Measurements from ENCODE around the gene PLCD1. TPM values are rescaled to one million over a fixed set of nuclear protein-coding genes. Genes with fewer than 3 reads are reported as not detected.

Gene PLCD1
- total RNA-seq, 1 donor from 2014 or later: 38.6 TPM

DNA sequence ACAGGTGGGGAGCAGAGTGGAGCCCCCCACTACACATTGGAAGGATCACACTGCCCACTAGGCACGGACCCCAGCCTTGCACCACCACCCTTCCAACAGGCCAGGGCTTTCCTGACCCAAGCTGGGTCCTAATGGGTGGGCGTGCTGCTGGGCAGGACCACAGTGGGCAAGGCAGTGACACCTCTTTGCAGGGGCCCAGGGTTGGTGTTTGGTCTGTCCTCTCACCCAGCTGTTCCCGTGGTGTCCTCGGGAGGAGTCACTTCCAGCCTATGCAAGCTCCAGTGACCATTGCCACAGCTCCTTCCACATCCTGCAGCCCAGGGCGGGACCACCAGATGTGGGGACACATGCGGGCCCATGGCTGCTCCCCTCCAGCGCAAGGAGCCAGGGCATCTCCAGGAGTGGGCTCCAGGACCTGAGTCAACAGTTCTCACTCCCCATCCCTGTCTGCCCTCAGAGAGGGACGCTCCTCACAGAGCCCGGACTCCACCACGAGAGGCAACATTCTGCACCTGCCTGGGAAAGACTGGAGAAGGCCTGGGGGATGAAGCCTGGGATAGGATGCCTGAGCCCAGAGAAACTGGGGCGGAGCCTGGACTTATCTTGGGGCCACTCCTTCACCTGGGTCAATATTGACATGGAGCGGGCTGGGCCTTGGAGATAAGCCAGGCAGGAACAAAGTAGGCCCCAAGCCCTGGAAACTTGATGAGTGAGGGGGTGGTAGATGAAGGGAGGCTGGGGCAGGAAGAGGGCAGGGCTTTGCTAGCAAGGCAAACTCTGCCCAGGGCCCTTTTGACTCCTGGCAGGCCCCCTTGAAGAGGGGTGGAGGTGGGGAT lies 42.7 kb downstream of the PLCD1 start:
- Histone ChIP-seq H3F3A (ENCODE audit: low read depth) (no peaks in the 10 kb centered on the region), H3K4me3 (no peak overlapping the region), H3K36me3 (no peaks in the 10 kb centered on the region), H2AFZ (replicated peaks) (no peak overlapping the region), H4K20me1 (ENCODE audit: low read depth) (no peaks in the 10 kb centered on the region), H3K9ac (no peak overlapping the region), H3K9me3 (ENCODE audit: low read depth) (no peaks in the 10 kb centered on the region), H3K27me3 (no peaks in the 10 kb centered on the region), H3K4me2 (no peak overlapping the region), H3K79me2 (ENCODE audit: low read depth) (no peaks in the 10 kb centered on the region), H3K4me1 (no peaks in the 10 kb centered on the region), H3K27ac (no peak overlapping the region)
- Mint-ChIP-seq H3K4me1 (peaks cover 5% of the 10 kb centered on the region), H3K27ac (no peak overlapping the region), H3K36me3 (peaks cover 8% of the 10 kb centered on the region), H3K27me3 (ENCODE audit: insufficient read depth, low read depth) (peaks cover 5% of the 10 kb centered on the region), H3K9me3 (no peaks in the 10 kb centered on the region), H3K4me3 (no peak overlapping the region)
- TF ChIP-seq EZH2 (IDR thresholded peaks at IDR 0.05): no peak
- no peak for DNase-seq (ENCODE audit: low spot score)

DNA sequence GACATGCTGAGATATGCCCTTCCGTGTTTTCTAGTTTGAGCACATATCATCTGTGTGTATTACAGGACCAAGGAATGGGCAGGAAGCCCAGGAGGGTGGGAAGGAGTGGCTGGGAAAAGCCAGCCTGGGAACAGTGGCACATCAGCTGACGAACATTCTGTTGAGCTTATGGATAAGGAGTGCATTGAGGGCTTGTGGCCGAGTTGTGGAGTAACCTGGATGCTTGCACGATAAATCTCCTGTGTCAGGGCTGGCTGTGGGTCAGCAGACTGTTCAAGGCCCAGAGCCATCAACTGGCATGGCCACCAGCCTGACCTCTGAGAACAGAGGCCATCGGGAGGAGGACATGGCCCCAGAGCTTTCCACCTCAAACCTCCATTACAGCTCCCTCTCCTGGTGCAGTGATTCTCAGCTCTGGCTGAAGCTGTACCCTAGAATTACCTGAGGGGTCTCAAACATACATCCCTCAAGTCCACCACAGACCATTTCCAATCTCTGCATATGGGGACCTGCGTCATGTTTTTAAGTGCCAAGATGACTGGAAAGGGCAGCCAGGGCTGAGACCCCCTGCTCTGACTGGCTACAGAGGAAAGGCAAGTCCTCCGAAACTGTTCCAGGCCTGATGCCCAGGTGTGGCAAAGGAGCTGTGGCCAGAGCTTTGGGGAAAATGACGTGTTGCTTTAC lies 43.7 kb downstream of the PLCD1 start:
- peaks cover 5% of the 10 kb centered on the region for H3K4me1 Mint-ChIP-seq
- no peak overlapping the region for H3K4me3 Mint-ChIP-seq
- no peak for TF ChIP-seq EZH2 (IDR thresholded peaks at IDR 0.05)
- TF ChIP-seq, protein P1, sequence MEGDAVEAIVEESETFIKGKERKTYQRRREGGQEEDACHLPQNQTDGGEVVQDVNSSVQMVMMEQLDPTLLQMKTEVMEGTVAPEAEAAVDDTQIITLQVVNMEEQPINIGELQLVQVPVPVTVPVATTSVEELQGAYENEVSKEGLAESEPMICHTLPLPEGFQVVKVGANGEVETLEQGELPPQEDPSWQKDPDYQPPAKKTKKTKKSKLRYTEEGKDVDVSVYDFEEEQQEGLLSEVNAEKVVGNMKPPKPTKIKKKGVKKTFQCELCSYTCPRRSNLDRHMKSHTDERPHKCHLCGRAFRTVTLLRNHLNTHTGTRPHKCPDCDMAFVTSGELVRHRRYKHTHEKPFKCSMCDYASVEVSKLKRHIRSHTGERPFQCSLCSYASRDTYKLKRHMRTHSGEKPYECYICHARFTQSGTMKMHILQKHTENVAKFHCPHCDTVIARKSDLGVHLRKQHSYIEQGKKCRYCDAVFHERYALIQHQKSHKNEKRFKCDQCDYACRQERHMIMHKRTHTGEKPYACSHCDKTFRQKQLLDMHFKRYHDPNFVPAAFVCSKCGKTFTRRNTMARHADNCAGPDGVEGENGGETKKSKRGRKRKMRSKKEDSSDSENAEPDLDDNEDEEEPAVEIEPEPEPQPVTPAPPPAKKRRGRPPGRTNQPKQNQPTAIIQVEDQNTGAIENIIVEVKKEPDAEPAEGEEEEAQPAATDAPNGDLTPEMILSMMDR (IDR thresholded peaks at IDR 0.05): peak; percentile 24
- H4K20me1 ChIP-seq (ENCODE audit: low read depth): no peaks in the 10 kb centered on the region
- no peaks in the 10 kb centered on the region for H3K79me2 ChIP-seq (ENCODE audit: low read depth)
- H3K4me1 ChIP-seq: no peaks in the 10 kb centered on the region
- H3K9ac ChIP-seq: no peak overlapping the region
- H3K27me3 Mint-ChIP-seq (ENCODE audit: insufficient read depth, low read depth): peaks cover 6% of the 10 kb centered on the region
- H3K27me3 ChIP-seq: no peaks in the 10 kb centered on the region
- no peaks in the 10 kb centered on the region for H3K36me3 ChIP-seq
- peaks cover 9% of the 10 kb centered on the region for H3K36me3 Mint-ChIP-seq
- no peak for DNase-seq (ENCODE audit: low spot score)
- peak overlapping the region; percentile 50 for H3K27ac Mint-ChIP-seq
- H3K9me3 ChIP-seq (ENCODE audit: low read depth): no peaks in the 10 kb centered on the region
- no peaks in the 10 kb centered on the region for H3K9me3 Mint-ChIP-seq
- H3K27ac ChIP-seq: no peak overlapping the region
- H3F3A ChIP-seq (ENCODE audit: low read depth): no peaks in the 10 kb centered on the region
- no peak overlapping the region for H2AFZ ChIP-seq (replicated peaks)
- H3K4me2 ChIP-seq: no peak overlapping the region
- H3K4me3 ChIP-seq: no peak overlapping the region

DNA sequence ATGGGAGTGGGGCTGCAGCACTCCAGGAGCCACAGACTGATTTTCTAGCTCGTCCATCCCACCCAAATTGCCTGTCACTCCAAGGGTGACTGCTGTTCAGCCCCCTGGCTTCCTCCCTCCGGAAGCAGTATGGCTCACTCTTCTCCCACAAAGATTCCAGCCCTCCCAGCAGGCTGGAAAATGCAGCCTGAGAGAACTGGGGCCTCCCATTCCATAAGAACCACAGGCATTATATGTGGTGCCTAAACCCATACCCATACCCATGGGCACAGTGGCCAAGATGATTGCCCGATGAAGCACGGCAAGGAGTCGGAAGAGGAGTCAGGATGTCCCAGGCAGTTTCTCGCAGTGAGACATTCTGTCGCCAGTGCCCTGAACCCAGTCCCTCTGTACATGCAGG lies 44.8 kb downstream of the PLCD1 start:
- Mint-ChIP-seq H3K9me3 (no peaks in the 10 kb centered on the region), H3K36me3 (peaks cover 15% of the 10 kb centered on the region), H3K4me1 (peaks cover 5% of the 10 kb centered on the region), H3K27me3 (ENCODE audit: insufficient read depth, low read depth) (peaks cover 5% of the 10 kb centered on the region), H3K27ac (no peak overlapping the region), H3K4me3 (no peak overlapping the region)
- no peak overlapping the region for H3K27ac ChIP-seq
- H4K20me1 ChIP-seq (ENCODE audit: low read depth): no peaks in the 10 kb centered on the region
- H3K27me3 ChIP-seq: no peaks in the 10 kb centered on the region
- no peak overlapping the region for H3K4me2 ChIP-seq
- no peak overlapping the region for H3K4me3 ChIP-seq
- H2AFZ ChIP-seq (replicated peaks): no peak overlapping the region
- H3K9ac ChIP-seq: no peak overlapping the region
- H3K79me2 ChIP-seq (ENCODE audit: low read depth): no peaks in the 10 kb centered on the region
- no peaks in the 10 kb centered on the region for H3K9me3 ChIP-seq (ENCODE audit: low read depth)
- TF ChIP-seq EZH2phosphoT487 (IDR thresholded peaks at IDR 0.05) (no peak), EZH2 (IDR thresholded peaks at IDR 0.05) (no peak)
- TF ChIP-seq, protein P1 (IDR thresholded peaks at IDR 0.05): no peak
- H3K4me1 ChIP-seq: no peaks in the 10 kb centered on the region
- H3F3A ChIP-seq (ENCODE audit: low read depth): no peaks in the 10 kb centered on the region
- H3K36me3 ChIP-seq: no peaks in the 10 kb centered on the region
- no peak for DNase-seq (ENCODE audit: low spot score)

DNA sequence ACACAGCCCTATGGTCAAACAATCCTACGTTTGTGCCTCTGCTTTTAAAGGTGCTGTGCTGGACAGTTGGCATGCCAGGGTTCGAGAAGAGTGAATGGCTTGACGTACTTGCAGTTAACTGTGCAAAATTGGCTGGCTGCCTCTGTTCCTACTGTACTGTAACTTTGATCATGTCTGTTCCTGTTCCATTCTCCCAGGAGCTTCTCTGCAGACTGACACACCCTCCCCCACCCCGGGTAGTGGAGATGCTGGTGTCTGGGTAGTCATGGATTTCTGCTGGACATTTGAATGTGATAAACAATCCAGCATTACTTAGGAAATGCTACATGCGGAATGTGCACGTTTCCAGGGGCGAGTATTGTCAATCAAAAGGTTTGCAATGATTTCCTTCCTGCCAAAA lies 45.4 kb downstream of the PLCD1 start:
- no peaks in the 10 kb centered on the region for H3F3A ChIP-seq (ENCODE audit: low read depth)
- DNase-seq (ENCODE audit: low spot score): no peak
- no peaks in the 10 kb centered on the region for H3K4me1 ChIP-seq
- no peak overlapping the region for H3K4me3 ChIP-seq
- H3K27ac ChIP-seq: no peak overlapping the region
- no peaks in the 10 kb centered on the region for H4K20me1 ChIP-seq (ENCODE audit: low read depth)
- H3K4me2 ChIP-seq: no peak overlapping the region
- no peaks in the 10 kb centered on the region for H3K9me3 ChIP-seq (ENCODE audit: low read depth)
- Mint-ChIP-seq H3K27ac (no peak overlapping the region), H3K27me3 (ENCODE audit: insufficient read depth, low read depth) (peaks cover 5% of the 10 kb centered on the region), H3K9me3 (no peaks in the 10 kb centered on the region), H3K36me3 (peaks cover 15% of the 10 kb centered on the region), H3K4me1 (peaks cover 5% of the 10 kb centered on the region), H3K4me3 (no peak overlapping the region)
- no peak overlapping the region for H3K9ac ChIP-seq
- H3K79me2 ChIP-seq (ENCODE audit: low read depth): no peaks in the 10 kb centered on the region
- no peaks in the 10 kb centered on the region for H3K27me3 ChIP-seq
- TF ChIP-seq EZH2phosphoT487 (IDR thresholded peaks at IDR 0.05) (no peak), EZH2 (IDR thresholded peaks at IDR 0.05) (no peak)
- TF ChIP-seq, protein P1 (IDR thresholded peaks at IDR 0.05): no peak
- H2AFZ ChIP-seq (replicated peaks): no peak overlapping the region
- H3K36me3 ChIP-seq: no peaks in the 10 kb centered on the region

Measured in neural progenitor cell (in vitro differentiated cells).